ENCODE data around the gene ARPC2.

DNA sequence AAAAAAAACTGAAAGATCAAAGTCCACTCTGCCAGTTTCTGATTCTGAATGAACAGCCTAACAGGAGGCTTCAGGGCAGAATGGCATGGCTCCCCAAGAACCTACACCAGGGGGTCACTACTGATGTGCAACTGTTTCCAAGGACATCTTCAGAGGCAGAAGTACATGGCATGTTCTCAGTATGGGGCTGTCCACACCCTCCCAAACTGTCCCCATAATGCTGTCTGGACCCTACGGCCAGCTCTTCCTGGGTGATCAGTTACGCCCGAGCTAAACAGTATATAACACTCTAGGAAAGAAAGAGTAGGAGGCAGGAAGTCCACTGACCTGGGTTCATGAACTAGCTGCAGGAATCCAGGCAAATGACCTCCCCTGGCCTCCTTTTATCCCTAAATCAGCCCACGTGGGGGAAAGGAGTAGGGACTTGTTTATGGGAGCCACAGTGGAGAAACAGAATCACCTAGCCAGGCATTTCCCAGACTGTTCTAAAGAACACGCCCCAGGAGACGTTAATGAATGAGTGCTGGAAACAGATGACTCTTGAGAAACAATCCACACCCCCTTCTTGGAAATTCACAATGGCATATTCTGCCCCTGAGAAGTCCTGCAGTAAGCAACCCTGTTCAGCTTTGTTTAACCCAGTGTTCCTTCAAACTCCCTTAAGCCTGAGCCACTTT, 72.8 kb downstream of the ARPC2 start:
- TF ChIP-seq, protein P1, sequence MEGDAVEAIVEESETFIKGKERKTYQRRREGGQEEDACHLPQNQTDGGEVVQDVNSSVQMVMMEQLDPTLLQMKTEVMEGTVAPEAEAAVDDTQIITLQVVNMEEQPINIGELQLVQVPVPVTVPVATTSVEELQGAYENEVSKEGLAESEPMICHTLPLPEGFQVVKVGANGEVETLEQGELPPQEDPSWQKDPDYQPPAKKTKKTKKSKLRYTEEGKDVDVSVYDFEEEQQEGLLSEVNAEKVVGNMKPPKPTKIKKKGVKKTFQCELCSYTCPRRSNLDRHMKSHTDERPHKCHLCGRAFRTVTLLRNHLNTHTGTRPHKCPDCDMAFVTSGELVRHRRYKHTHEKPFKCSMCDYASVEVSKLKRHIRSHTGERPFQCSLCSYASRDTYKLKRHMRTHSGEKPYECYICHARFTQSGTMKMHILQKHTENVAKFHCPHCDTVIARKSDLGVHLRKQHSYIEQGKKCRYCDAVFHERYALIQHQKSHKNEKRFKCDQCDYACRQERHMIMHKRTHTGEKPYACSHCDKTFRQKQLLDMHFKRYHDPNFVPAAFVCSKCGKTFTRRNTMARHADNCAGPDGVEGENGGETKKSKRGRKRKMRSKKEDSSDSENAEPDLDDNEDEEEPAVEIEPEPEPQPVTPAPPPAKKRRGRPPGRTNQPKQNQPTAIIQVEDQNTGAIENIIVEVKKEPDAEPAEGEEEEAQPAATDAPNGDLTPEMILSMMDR (IDR thresholded peaks at IDR 0.05), result peak in 1 of 5 experiments; percentile 26
- TF ChIP-seq POLR2AphosphoS5 (IDR thresholded peaks at IDR 0.05) (peak; percentile 50 to 61 (median 58)), EP300 (IDR thresholded peaks at IDR 0.05; ENCODE audit: low read depth) (peak; percentile 71)

All from transverse colon (tissue), 4 donors.